Stomach (tissue), 9 donors: Measurements from ENCODE around the gene RAI2. TPM values are rescaled to one million over a fixed set of nuclear protein-coding genes. Genes with fewer than 3 reads are reported as not detected.

Experiments used
- DNase-seq, 2 donors: peaks; one replicate each; pipeline versions ENCODE4 v3.0.0 to v3.0.0-alpha.2; 2013 to 2019
- H3K27ac ChIP-seq, 5 donors: fragments of 200-600 bp in 4 of 5; sonication (generic) in 4 of 5; one replicate each; pipeline ENCODE4 v1.5.1; 2013 to 2019; ENCODE audit warnings: mild to moderate bottlenecking in 1 of 5, moderate library complexity in 1 of 5
- H3K27me3 ChIP-seq, 3 donors: fragments of 200-600 bp; sonication (generic); one replicate each; pipeline ENCODE4 v1.5.1; 2017 to 2019; ENCODE audit warnings: mixed run types in 1 of 3
- H3K36me3 ChIP-seq, 4 donors: fragments of 200-600 bp; sonication (generic); 1 replicate in 3 of 4; 2 replicates in 1 of 4; pipeline ENCODE4 v1.5.1; 2016 to 2019
- H3K4me1 ChIP-seq, 4 donors: fragments of 200-600 bp; sonication (generic); one replicate each; pipeline ENCODE4 v1.5.1; 2016 to 2019
- H3K4me3 ChIP-seq, 4 donors: fragments of 200-600 bp; sonication (generic) in 3 of 4; one replicate each; pipeline ENCODE4 v1.5.1; 2016 to 2019; ENCODE audit warnings: mild to moderate bottlenecking in 1 of 4
- H3K9me3 ChIP-seq, 4 donors: fragments of 200-600 bp; sonication (generic); one replicate each; pipeline ENCODE4 v1.5.1; 2016 to 2019
- EP300 ChIP-seq: sonication (generic); formaldehyde crosslinking; IDR thresholded peaks from one replicate; pipeline ENCODE4 v1.6.1; 2017; ENCODE audit warnings: antibody characterized with exemption
- POLR2A ChIP-seq, 4 donors: fragments of 450-650 bp; IDR thresholded peaks; one replicate each; pipeline ENCODE4 v1.6.1; 2016; ENCODE audit warnings: antibody characterized with exemption in 4 of 4, control low read depth in 2 of 4, mild to moderate bottlenecking in 1 of 4, moderate library complexity in 1 of 4
- POLR2AphosphoS5 ChIP-seq, 3 donors: sonication (generic); formaldehyde crosslinking; IDR thresholded peaks; one replicate each; pipeline ENCODE4 v1.6.1; 2016; ENCODE audit warnings: antibody characterized with exemption in 3 of 3
- WGBS, 5 donors: extraction: QIAGEN DNeasy Blood & Tissue Kit in 3 of 5; methylation state at CpG; one replicate each; pipeline versions ENCODE4 v1.1.5 to v1.1.7; 2013 to 2018; 5-methylcytosine and 5-hydroxymethylcytosine counted together
- intact Hi-C: fragments of 100-400 bp; cut with DNase I; formaldehyde crosslinking; loops from one replicate; pipeline ENCODE4 v1.15.1; 2023; ENCODE audit warnings: low total_unique reads
- polyA plus RNA-seq, 3 donors: library from polyadenylated mRNA; stranded (reverse); fragments of 200-250 nt; gene quantifications; one replicate each; pipeline ENCODE4 v1.2.3, GENCODE V29; 2013
- total RNA-seq, 5 donors: library from RNA; depleted of rRNA; stranded (reverse); fragments of >200 nt; gene quantifications; one replicate each; pipeline versions ENCODE4 v1.1.0 to v1.2.3, GENCODE V29; 2014 to 2016
- TF ChIP-seq, protein P1 (sequence below), 7 experiments: fragments of 450-650 bp in 4 of 7; fragments of 200-600 bp in 3 of 7; sonication (generic) in 3 of 7; IDR thresholded peaks; one replicate each; pipeline ENCODE4 v1.5.1; 2016 to 2019; ENCODE audit warnings: antibody characterized with exemption in 7 of 7, control low read depth in 2 of 7, mild to moderate bottlenecking in 1 of 7
- donor health status: healthy with polysubstance abuse.
- donor health status: Bipolar disorder and iron deficiency.
- donor health status: healthy.

Gene RAI2
- total and polyA plus RNA-seq, 8 donors: 2.2 to 34.5 (median 10.8) TPM

DNA sequence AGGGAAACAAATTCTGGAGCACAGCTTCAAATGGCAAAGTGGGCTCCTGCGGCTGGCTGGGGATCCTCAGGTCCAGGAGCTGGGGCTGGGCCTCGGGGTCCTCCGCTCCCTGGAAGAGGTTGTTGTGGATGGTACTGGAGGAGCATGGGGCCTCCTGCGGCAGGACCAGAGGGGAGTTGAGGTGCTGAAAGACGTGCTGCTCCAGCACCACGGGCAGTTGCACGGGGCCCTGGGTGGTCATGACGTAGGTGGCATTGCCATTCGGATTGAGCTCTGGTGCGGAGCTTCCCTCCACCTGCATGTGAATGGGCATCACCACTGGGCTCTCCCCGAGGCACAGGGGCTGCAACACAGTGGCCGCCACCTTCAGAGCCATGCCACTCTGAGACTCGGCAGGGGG, 59.7 kb downstream of the RAI2 start:
- no peak overlapping the region for H3K4me3 ChIP-seq
- peaks cover 0 to 16% (median 14%) of the 10 kb centered on the region in 4 donors for H3K36me3 ChIP-seq
- TF ChIP-seq EP300: no peak
- TF ChIP-seq POLR2AphosphoS5 (IDR thresholded peaks at IDR 0.05): no peak
- TF ChIP-seq, protein P1, sequence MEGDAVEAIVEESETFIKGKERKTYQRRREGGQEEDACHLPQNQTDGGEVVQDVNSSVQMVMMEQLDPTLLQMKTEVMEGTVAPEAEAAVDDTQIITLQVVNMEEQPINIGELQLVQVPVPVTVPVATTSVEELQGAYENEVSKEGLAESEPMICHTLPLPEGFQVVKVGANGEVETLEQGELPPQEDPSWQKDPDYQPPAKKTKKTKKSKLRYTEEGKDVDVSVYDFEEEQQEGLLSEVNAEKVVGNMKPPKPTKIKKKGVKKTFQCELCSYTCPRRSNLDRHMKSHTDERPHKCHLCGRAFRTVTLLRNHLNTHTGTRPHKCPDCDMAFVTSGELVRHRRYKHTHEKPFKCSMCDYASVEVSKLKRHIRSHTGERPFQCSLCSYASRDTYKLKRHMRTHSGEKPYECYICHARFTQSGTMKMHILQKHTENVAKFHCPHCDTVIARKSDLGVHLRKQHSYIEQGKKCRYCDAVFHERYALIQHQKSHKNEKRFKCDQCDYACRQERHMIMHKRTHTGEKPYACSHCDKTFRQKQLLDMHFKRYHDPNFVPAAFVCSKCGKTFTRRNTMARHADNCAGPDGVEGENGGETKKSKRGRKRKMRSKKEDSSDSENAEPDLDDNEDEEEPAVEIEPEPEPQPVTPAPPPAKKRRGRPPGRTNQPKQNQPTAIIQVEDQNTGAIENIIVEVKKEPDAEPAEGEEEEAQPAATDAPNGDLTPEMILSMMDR (IDR thresholded peaks at IDR 0.05): no peak
- TF ChIP-seq POLR2A (IDR thresholded peaks at IDR 0.05): no peak
- no peak for DNase-seq
- 93 to 97% (median 96%) methylated on average over 10 to 13 of the region's 13 CpGs for WGBS, 5 donors
- intact Hi-C loops: no loop called here
- H3K27me3 ChIP-seq: no peaks in the 10 kb centered on the region
- no peaks in the 10 kb centered on the region for H3K9me3 ChIP-seq
- no peaks in the 10 kb centered on the region for H3K4me1 ChIP-seq
- no peak overlapping the region for H3K27ac ChIP-seq

DNA sequence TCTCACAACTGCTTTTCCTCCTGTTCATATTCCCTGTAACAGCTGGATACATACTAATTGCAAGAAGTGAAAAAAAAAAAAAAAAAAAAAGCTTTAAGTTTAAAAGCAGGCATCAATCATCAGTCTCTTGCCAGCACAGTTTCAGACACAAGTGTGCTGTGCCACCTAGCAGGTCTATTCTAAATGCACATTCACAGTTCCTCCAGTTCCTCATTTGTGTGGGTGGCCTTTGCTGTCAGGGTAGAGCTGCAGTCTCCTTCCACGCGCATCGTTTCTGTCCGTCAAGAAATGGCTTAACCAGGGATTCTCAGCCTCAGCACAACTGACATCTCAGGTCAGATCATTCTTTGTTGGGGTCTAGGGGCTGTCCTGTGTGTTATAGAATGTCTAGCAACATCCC, 62.2 kb downstream of the RAI2 start:
- Histone ChIP-seq H3K4me3 (no peak overlapping the region), H3K9me3 (no peaks in the 10 kb centered on the region), H3K27ac (no peak overlapping the region), H3K27me3 (no peaks in the 10 kb centered on the region), H3K4me1 (no peaks in the 10 kb centered on the region), H3K36me3 (peaks cover 0 to 16% (median 14%) of the 10 kb centered on the region in 4 donors)
- DNase-seq: no peak
- 87 to 97% (median 95%) methylated on average over 4 of the region's 4 CpGs for WGBS, 5 donors
- intact Hi-C loops: no loop called here
- TF ChIP-seq POLR2AphosphoS5 (IDR thresholded peaks at IDR 0.05) (no peak), POLR2A (IDR thresholded peaks at IDR 0.05) (no peak), EP300 (no peak)
- TF ChIP-seq, protein P1 (IDR thresholded peaks at IDR 0.05): no peak

DNA sequence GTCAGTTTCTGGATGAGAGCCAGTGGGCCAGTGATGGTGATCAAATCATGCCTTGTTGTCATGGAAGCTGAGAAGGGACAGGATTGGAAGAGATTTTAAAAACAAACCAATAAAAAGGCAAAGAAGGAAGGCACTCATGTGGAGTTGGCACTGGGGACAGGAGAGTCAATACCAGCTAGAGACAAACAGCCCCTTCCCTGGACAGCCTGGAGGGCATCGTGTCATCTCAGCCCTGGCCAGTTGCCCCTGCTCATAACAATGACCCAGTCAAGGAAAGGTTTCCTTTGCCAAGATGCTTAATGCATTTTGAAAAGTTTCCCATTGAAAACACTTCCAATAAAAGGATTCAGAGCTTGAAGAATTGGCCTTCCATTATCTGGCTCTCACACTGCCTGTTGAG, 68.3 kb downstream of the RAI2 start:
- intact Hi-C loops: no loop called here
- H3K36me3 ChIP-seq: no peaks in the 10 kb centered on the region
- TF ChIP-seq POLR2A (IDR thresholded peaks at IDR 0.05) (no peak), POLR2AphosphoS5 (IDR thresholded peaks at IDR 0.05) (no peak), EP300 (no peak)
- TF ChIP-seq, protein P1 (IDR thresholded peaks at IDR 0.05): no peak
- peaks cover 0 to 6% (median 0%) of the 10 kb centered on the region in 3 donors for H3K27me3 ChIP-seq
- H3K4me3 ChIP-seq: no peak overlapping the region
- WGBS, 5 donors: 35 to 61% (median 57%) methylated on average over 1 of the region's 1 CpG
- no peak for DNase-seq
- H3K27ac ChIP-seq: no peak overlapping the region
- peaks cover 0 to 10% (median 7%) of the 10 kb centered on the region in 4 donors for H3K4me1 ChIP-seq
- H3K9me3 ChIP-seq: no peaks in the 10 kb centered on the region

DNA sequence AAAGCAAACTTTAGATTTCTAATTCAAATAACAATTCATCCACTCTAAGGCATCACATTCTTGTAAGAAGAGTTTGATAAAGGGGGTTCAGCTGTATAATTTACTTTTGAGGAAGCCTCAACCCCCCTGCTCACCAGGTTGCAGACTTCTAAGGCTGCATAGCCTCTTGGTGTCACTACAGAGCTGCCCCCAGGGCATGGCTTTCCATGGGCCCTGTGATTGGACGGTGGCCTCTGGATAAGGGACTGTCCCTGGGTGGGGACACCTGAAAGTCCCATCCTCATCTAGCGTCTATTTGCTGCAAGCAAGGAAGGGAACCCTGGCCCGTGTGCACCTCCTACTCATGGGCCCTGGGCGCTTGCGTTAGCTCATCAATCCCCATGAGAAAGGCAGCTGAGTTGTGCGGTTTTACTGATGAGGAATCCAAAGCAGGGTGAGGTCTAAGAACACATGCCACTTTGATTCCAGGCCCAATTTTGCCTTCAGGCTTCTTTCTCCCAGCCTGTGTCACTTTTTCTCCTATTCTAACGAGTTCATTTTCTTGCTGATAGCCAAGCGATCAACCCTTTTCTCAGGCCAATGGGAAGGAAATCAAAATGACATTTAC, 72.0 kb downstream of the RAI2 start:
- Histone ChIP-seq H3K27me3 (peaks cover 0 to 11% (median 0%) of the 10 kb centered on the region in 3 donors), H3K27ac (no peak overlapping the region), H3K4me3 (no peak overlapping the region), H3K4me1 (peaks cover 0 to 10% (median 7%) of the 10 kb centered on the region in 4 donors), H3K9me3 (no peaks in the 10 kb centered on the region), H3K36me3 (no peaks in the 10 kb centered on the region)
- DNase-seq: no peak
- intact Hi-C loops: no loop called here
- 64 to 75% (median 69%) methylated on average over 5 to 8 of the region's 8 CpGs for WGBS, 5 donors
- TF ChIP-seq, protein P1 (IDR thresholded peaks at IDR 0.05): no peak
- TF ChIP-seq POLR2AphosphoS5 (IDR thresholded peaks at IDR 0.05) (no peak), POLR2A (IDR thresholded peaks at IDR 0.05) (no peak), EP300 (no peak)
